NB4 (cell line): ENCODE measurements around the gene PPM1B.

Source experiments
- POLR2A ChIP-seq: IDR thresholded peaks from 2 replicates; pipeline ENCODE4 v1.6.1; 2011; ENCODE audit warnings: mild to moderate bottlenecking; ENCODE audit not compliant: insufficient read length; ENCODE audit errors: extremely low read depth
- TF ChIP-seq, protein P1 (sequence below): IDR thresholded peaks from one replicate; pipeline ENCODE4 v1.5.1; 2012; ENCODE audit warnings: low read depth, low read length

DNA sequence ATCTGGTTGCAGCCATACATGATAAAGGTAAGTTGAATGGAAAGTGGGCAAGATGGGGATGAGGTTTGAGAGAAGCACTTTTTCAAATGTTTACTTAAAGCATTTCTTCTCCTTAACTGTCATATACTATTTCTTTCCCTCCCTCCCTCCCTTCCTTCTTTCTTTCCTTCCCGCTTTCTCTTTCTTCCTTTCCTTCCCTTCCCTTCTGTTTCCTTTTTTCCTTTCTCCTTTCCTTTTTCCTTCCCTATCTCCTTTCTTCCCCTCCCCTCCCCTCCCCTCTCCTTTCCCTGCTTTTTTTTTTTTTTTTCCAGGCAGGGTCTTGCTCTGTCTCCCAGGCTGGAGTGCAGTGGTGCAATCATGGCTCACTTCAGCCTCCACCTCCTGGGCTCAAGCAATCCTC is 112.2 kb downstream of the PPM1B start:
- TF ChIP-seq, protein P1, sequence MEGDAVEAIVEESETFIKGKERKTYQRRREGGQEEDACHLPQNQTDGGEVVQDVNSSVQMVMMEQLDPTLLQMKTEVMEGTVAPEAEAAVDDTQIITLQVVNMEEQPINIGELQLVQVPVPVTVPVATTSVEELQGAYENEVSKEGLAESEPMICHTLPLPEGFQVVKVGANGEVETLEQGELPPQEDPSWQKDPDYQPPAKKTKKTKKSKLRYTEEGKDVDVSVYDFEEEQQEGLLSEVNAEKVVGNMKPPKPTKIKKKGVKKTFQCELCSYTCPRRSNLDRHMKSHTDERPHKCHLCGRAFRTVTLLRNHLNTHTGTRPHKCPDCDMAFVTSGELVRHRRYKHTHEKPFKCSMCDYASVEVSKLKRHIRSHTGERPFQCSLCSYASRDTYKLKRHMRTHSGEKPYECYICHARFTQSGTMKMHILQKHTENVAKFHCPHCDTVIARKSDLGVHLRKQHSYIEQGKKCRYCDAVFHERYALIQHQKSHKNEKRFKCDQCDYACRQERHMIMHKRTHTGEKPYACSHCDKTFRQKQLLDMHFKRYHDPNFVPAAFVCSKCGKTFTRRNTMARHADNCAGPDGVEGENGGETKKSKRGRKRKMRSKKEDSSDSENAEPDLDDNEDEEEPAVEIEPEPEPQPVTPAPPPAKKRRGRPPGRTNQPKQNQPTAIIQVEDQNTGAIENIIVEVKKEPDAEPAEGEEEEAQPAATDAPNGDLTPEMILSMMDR: no peak
- TF ChIP-seq POLR2A: no peak
